ENCODE measurements around the gene AHNAK2. TPM values are rescaled to one million over a fixed set of nuclear protein-coding genes. Genes with fewer than 3 reads are reported as not detected.

AHNAK2 gene
- total RNA-seq, 2 donors from 2014 or later: 3.6 to 5.2 TPM

DNA sequence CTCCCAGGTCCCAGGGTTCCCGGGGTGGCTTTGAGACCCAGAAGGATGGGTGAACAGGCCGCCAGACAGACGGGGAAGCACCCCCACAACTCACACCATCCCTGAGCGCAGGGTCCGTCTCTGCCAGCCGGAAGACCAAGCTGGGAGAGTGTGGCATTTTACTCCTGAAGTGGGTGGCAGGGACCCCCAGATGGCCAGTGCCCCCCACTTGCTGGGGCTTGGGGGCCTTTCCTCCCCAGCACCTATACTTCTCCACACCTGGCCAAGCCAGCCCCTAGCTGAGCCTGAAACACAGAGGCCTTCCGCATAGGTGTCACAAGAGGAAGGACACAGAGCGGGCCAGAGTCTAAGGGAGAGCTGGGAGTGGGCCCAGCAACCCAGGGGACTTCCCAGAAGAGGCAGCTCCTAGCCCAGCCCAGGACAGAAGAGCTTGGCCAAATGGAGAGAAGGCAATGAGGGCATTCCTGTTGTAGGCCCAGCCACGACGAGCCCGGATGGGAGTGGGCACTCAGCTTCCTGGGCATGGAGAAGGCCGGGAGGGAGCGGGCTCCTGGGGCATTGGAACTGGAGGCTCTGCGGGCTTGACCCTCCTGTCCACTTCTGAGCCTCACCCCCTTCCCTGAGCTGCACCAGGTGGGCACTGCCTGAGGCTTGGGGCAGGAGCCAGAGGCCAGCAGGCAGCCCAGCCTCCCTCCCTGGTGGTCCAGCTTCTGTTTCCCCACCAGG is 3.3 kb downstream of the AHNAK2 start:
- Histone ChIP-seq H3K27ac (no peak overlapping the region), H3K27me3 (no peaks in the 10 kb centered on the region), H3K4me1 (peaks cover 78% of the 10 kb centered on the region), H3K36me3 (replicated peaks in 1 of 2; ENCODE audit: insufficient read depth in 1 of 2, low read depth in 2 of 2) (no peaks in the 10 kb centered on the region), H3K4me3 (no peak overlapping the region), H3K9me3 (no peaks in the 10 kb centered on the region)
- no peak for TF ChIP-seq POLR2A (IDR thresholded peaks at IDR 0.05)
- TF ChIP-seq, protein P1, sequence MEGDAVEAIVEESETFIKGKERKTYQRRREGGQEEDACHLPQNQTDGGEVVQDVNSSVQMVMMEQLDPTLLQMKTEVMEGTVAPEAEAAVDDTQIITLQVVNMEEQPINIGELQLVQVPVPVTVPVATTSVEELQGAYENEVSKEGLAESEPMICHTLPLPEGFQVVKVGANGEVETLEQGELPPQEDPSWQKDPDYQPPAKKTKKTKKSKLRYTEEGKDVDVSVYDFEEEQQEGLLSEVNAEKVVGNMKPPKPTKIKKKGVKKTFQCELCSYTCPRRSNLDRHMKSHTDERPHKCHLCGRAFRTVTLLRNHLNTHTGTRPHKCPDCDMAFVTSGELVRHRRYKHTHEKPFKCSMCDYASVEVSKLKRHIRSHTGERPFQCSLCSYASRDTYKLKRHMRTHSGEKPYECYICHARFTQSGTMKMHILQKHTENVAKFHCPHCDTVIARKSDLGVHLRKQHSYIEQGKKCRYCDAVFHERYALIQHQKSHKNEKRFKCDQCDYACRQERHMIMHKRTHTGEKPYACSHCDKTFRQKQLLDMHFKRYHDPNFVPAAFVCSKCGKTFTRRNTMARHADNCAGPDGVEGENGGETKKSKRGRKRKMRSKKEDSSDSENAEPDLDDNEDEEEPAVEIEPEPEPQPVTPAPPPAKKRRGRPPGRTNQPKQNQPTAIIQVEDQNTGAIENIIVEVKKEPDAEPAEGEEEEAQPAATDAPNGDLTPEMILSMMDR (IDR thresholded peaks at IDR 0.05): no peak
- DNase-seq (peak in 1 of 4 donors; percentile 11), ATAC-seq (no peak)
- intact Hi-C loops (cut with DNase I): loop anchor here (5.0 kb wide), 1 partner anchor 72 kb away; no protein-coding TSS in a partner anchor
- WGBS, 2 donors: 87 to 98% methylated on average over 6 to 13 of the region's 14 CpGs

DNA sequence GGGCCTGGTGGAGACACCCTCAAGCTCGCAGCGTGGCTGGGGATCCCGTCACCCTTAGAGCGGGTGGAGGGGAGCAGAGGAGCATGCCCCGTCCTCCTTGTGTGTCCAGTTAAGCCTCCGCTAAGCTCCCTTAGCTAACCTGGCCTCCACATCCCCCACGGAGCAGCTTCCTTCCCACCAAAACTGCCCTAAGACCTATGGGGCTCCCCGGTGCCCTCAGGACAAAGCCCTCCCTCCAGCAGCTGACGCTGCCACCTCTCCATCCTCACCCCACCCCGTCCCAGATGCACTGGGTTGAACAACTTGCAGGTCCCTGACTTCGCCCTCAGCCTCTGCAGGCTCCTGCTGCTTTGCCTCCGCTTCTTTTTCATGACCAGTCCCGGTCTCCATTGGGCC is 4.0 kb downstream of the AHNAK2 start:
- peak overlapping the region in 3 of 4 donors; percentile 32 to 63 (median 63) for H3K27ac ChIP-seq
- DNase-seq: no peak
- no peaks in the 10 kb centered on the region for H3K9me3 ChIP-seq
- H3K4me3 ChIP-seq: no peak overlapping the region
- no peaks in the 10 kb centered on the region for H3K27me3 ChIP-seq
- H3K4me1 ChIP-seq: peaks cover 72% of the 10 kb centered on the region
- no peak for TF ChIP-seq POLR2A (IDR thresholded peaks at IDR 0.05)
- TF ChIP-seq, protein P1 (IDR thresholded peaks at IDR 0.05): no peak
- intact Hi-C loops (cut with DNase I): no loop called here
- no peaks in the 10 kb centered on the region for H3K36me3 ChIP-seq (replicated peaks in 1 of 2; ENCODE audit: insufficient read depth in 1 of 2, low read depth in 2 of 2)
- WGBS, 2 donors: 61 to 67% methylated on average over 11 to 13 of the region's 13 CpGs
- no peak for ATAC-seq

DNA sequence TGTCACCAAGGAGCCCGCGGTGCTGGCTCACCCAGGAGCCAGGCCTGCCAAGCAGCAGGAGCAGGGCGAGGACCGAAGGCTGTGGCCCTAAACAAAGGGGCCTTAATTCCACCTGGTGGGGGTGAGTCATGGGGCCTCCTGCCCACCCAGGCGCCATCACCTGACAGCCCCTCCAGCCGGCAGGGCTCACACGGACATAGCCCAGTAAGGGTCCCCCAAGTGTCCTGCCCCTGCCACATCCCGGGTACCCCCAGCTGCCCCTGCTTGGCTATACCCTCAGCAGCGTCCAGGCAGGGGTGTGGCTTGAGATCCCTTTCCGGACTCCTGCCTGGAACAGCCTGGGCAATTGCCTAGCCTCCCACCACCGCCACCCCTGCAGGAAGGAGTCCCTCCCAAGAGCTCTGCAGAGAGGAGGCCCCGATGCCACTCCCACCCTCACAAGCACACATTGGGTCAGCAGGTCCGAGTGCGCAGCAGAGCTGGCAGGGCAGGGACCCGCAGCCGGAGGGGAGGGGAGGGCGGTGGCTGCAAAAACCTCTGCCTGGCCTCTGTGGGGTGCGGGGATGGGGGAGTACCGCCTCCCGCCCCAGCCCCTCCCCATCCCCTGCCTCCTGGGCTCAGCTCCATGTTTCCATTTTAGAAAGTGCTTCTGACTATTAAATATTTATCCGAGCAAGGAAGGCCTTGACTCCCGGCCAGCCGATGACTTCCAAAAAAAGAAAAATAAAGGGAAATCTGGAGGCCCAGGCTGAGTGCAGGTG is 4.6 kb downstream of the AHNAK2 start:
- ATAC-seq: no peak
- TF ChIP-seq, protein P1 (IDR thresholded peaks at IDR 0.05): no peak
- TF ChIP-seq POLR2A (IDR thresholded peaks at IDR 0.05): no peak
- Histone ChIP-seq H3K27ac (peak overlapping the region; percentile 32 to 76 (median 63)), H3K4me1 (peaks cover 67% of the 10 kb centered on the region), H3K9me3 (no peaks in the 10 kb centered on the region), H3K36me3 (replicated peaks in 1 of 2; ENCODE audit: insufficient read depth in 1 of 2, low read depth in 2 of 2) (no peaks in the 10 kb centered on the region), H3K27me3 (no peaks in the 10 kb centered on the region), H3K4me3 (no peak overlapping the region)
- WGBS, 2 donors: 25 to 27% methylated on average over 14 to 22 of the region's 23 CpGs
- intact Hi-C loops (cut with DNase I): no loop called here
- peak in 2 of 4 donors; percentile 18 to 35 for DNase-seq

DNA sequence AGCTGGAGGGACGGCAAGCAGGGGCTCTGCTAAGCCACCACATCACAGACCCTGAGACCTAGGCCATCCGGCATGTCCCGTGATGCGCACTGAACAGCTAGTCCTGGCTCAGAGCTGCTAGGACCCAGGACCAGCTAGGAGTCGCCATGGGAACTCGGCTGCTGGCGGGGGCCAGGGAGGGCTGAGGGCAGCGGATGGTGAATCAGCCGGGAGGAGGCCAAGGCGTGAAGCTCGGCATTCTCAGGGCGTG is 5.1 kb downstream of the AHNAK2 start:
- ATAC-seq (peak; percentile 44), DNase-seq (peak; percentile 51 to 91 (median 66))
- no peak overlapping the region for H3K4me3 ChIP-seq
- no peaks in the 10 kb centered on the region for H3K9me3 ChIP-seq
- intact Hi-C loops (cut with DNase I): no loop called here
- TF ChIP-seq, protein P1 (IDR thresholded peaks at IDR 0.05): no peak
- TF ChIP-seq POLR2A (IDR thresholded peaks at IDR 0.05): no peak
- no peaks in the 10 kb centered on the region for H3K27me3 ChIP-seq
- peak overlapping the region; percentile 32 to 76 (median 63) for H3K27ac ChIP-seq
- WGBS, 2 donors: 57 to 74% methylated on average over 8 to 9 of the region's 12 CpGs
- H3K36me3 ChIP-seq (replicated peaks in 1 of 2; ENCODE audit: insufficient read depth in 1 of 2, low read depth in 2 of 2): no peaks in the 10 kb centered on the region
- H3K4me1 ChIP-seq: peaks cover 69% of the 10 kb centered on the region

Data from body of pancreas (tissue), 4 donors.